GM23338 (cell line): Measurements from ENCODE around the gene PRDM11.

Experiments
- CTCF ChIP-seq, 2 experiments: fragments of 200-600 bp in 1 of 2; sonication (generic) in 1 of 2; conservative IDR thresholded peaks; 2 replicates each; pipeline versions ENCODE4 v1.5.1 to v1.6.1; 2016 to 2017; ENCODE audit warnings: antibody characterized with exemption in 2 of 2, low read depth in 2 of 2, mild to moderate bottlenecking in 2 of 2, moderate library complexity in 1 of 2
- EZH2 ChIP-seq: fragments of 200-600 bp; sonication (generic); IDR thresholded peaks from one replicate; pipeline ENCODE4 v1.8.0; 2017; ENCODE audit warnings: antibody characterized with exemption, mild to moderate bottlenecking, low read depth; ENCODE audit not compliant: unreplicated experiment
- EZH2phosphoT487 ChIP-seq: fragments of 200-600 bp; sonication (generic); IDR thresholded peaks from one replicate; pipeline ENCODE4 v1.8.1; 2018; ENCODE audit warnings: antibody characterized with exemption; ENCODE audit not compliant: unreplicated experiment
- POLR2AphosphoS5 ChIP-seq: IDR thresholded peaks from 2 replicates; pipeline ENCODE4 v1.6.1; 2016; ENCODE audit warnings: antibody characterized with exemption, low read depth
- REST ChIP-seq: IDR thresholded peaks from one replicate; pipeline ENCODE4 v1.6.1; 2018; ENCODE audit warnings: antibody characterized with exemption; ENCODE audit not compliant: unreplicated experiment
- STAT1 ChIP-seq: IDR thresholded peaks from one replicate; pipeline ENCODE4 v1.6.1; 2016; ENCODE audit warnings: antibody characterized with exemption; ENCODE audit not compliant: unreplicated experiment
- ZNF114 ChIP-seq: fragments of 250-450 bp; sonication (Bioruptor Pico); IDR thresholded peaks from 2 replicates; pipeline ENCODE4 v1.5.0; 2020; ENCODE audit warnings: mild to moderate bottlenecking, moderate library complexity

- TF ChIP-seq CTCF (conservative IDR thresholded peaks at IDR 0.05; ENCODE audit: low read depth in 2 of 2) (no peak), POLR2AphosphoS5 (no peak), EZH2 (no peak), ZNF114 (no peak), REST (no peak), EZH2phosphoT487 (no peak), STAT1 (no peak)
These were observed 88.0 kb downstream of the PRDM11 start for GRCh38 chr11:45234306-45235006.
